ENCODE data around the gene CRIP2. TPM values are rescaled to one million over a fixed set of nuclear protein-coding genes. Genes with fewer than 3 reads are reported as not detected.

CRIP2 gene
- total and polyA plus RNA-seq, 10 of the 15 experiments (the other 5 are each of a cell fraction or from before 2014, with no cell fraction given): 0.04 to 0.62 (median 0.37) TPM; not detected in 5

GRCh38 chr14:105503296-105503640 lies 28.6 kb downstream of the CRIP2 start:
- Histone ChIP-seq H3K4me1 (ENCODE audit: control insufficient read depth, insufficient read depth, low read length) (no peaks in the 10 kb centered on the region), H3K9ac (ENCODE audit: control insufficient read depth, insufficient read depth, low read length) (no peak overlapping the region), H3K4me2 (ENCODE audit: control insufficient read depth, insufficient read depth) (no peak overlapping the region), H3K79me2 (ENCODE audit: control insufficient read depth, insufficient read depth, low read length) (no peaks in the 10 kb centered on the region), H3K4me3 (no peak overlapping the region), H4K20me1 (ENCODE audit: control insufficient read depth, insufficient read depth) (no peaks in the 10 kb centered on the region), H3K36me3 (ENCODE audit: control insufficient read depth in 2 of 2, insufficient read depth in 2 of 2, low read length in 1 of 2) (no peaks in the 10 kb centered on the region), H3K9me3 (replicated peaks; ENCODE audit: control insufficient read depth, insufficient read depth, low read length) (no peaks in the 10 kb centered on the region), H3K27me3 (replicated peaks in 1 of 2; ENCODE audit: control insufficient read depth in 2 of 2, insufficient read depth in 2 of 2, low read length in 1 of 2) (peaks cover 0 to 1% of the 10 kb centered on the region in 2 experiments; a peak in 1 of 4 replicates), H2AFZ (ENCODE audit: control insufficient read depth, low read depth, low read length) (no peak overlapping the region), H3K27ac (ENCODE audit: control insufficient read depth, insufficient read depth) (no peak overlapping the region)
- TF ChIP-seq SMAD1 (IDR thresholded peaks at IDR 0.05; ENCODE audit: low read depth, partially characterized antibody): no peak
- TF ChIP-seq HDAC6 (IDR thresholded peaks at IDR 0.05; ENCODE audit: unreplicated experiment): no peak
- TF ChIP-seq PKNOX1 (IDR thresholded peaks at IDR 0.05): no peak
- no peak for TF ChIP-seq SMAD5 (IDR thresholded peaks at IDR 0.05; ENCODE audit: low read depth)
- TF ChIP-seq ZBTB33 (IDR thresholded peaks at IDR 0.05): no peak
- TF ChIP-seq RFX5 (IDR thresholded peaks at IDR 0.05; ENCODE audit: low read depth, low read length): no peak
- TF ChIP-seq MLLT1 (IDR thresholded peaks at IDR 0.05): no peak
- no peak for TF ChIP-seq ZBTB11 (CRISPR knock-in tag; IDR thresholded peaks at IDR 0.05)
- no peak for TF ChIP-seq BMI1 (IDR thresholded peaks at IDR 0.05; ENCODE audit: borderline replicate concordance)
- TF ChIP-seq PML (IDR thresholded peaks at IDR 0.05; ENCODE audit: low read length): no peak
- no peak for TF ChIP-seq YBX1 (IDR thresholded peaks at IDR 0.05)
- TF ChIP-seq CEBPZ (IDR thresholded peaks at IDR 0.05; ENCODE audit: low read depth, low read length): no peak
- TF ChIP-seq NFYB (IDR thresholded peaks at IDR 0.05; ENCODE audit: insufficient read depth, low read depth, low read length): no peak
- no peak for TF ChIP-seq GATAD2B (conservative IDR thresholded peaks at IDR 0.05; ENCODE audit: low read depth)
- DNase-seq (ENCODE audit: low read depth, low spot score) (no peak), FAIRE-seq (no peak), ATAC-seq (no peak)
- ChIA-PET CTCF (no interaction called here), SMC1A (ENCODE audit: uncharacterized antibody, unreplicated experiment) (no interaction called here), POLR2A (no interaction called here), RAD21 (ENCODE audit: unreplicated experiment) (no interaction called here)
- in situ Hi-C loops (cut with MboI): no loop called here
- intact Hi-C loops (cut with micrococcal nuclease; ENCODE audit: unreplicated experiment): no loop called here
- WGBS (ENCODE audit: insufficient coverage, insufficient replicate concordance, low lambda C conversion rate, missing lambda C conversion rate): 74% methylated on average over 7 of the region's 7 CpGs
- BruUV-seq (replicated peaks): no TSS peak
